Measurements from ENCODE around the gene KLK8.
"Not testable (repeated sequence)": the region's sequence is repeated elsewhere in the genome, so short reads cannot be mapped to it uniquely, and the experiment has no call there.

KLK8 gene

GRCh38 chr19:51016798-51017683 lies 15.6 kb upstream of the KLK8 start:
- peak; percentile 29 for DNase-seq (ENCODE audit: low spot score)

- no peak for DNase-seq (ENCODE audit: low spot score)
Measured at GRCh38 chr19:51015691-51016267, 14.4 kb upstream of the KLK8 start.

GRCh38 chr19:51014242-51014641 lies 12.8 kb upstream of the KLK8 start:
- no peak for DNase-seq (ENCODE audit: low spot score)

GRCh38 chr19:51012661-51013190 lies 11.3 kb upstream of the KLK8 start:
- no peak for DNase-seq (ENCODE audit: low spot score)

- DNase-seq (ENCODE audit: low spot score) = no peak
Measured at GRCh38 chr19:51010066-51010795, 8.8 kb upstream of the KLK8 start.

GRCh38 chr19:51009061-51009891 lies 7.9 kb upstream of the KLK8 start:
- DNase-seq (ENCODE audit: low spot score) = no peak

GRCh38 chr19:51007488-51007887 lies 6.1 kb upstream of the KLK8 start:
- DNase-seq (ENCODE audit: low spot score) = no peak

GRCh38 chr19:51006406-51006805 lies 5.0 kb upstream of the KLK8 start:
- DNase-seq (ENCODE audit: low spot score) = no peak

- DNase-seq (ENCODE audit: low spot score) = no peak
Measured at GRCh38 chr19:51005248-51005647, 3.8 kb upstream of the KLK8 start.

GRCh38 chr19:51003316-51003715 lies 1.9 kb upstream of the KLK8 start:
- DNase-seq (ENCODE audit: low spot score) = no peak

GRCh38 chr19:51002542-51003311 lies 1.3 kb upstream of the KLK8 start:
- no peak for DNase-seq (ENCODE audit: low spot score)

GRCh38 chr19:51002089-51002532 lies 707 bp upstream of the KLK8 start:
- DNase-seq (ENCODE audit: low spot score) = no peak

GRCh38 chr19:51000981-51001380 lies 423 bp downstream of the KLK8 start:
- DNase-seq (ENCODE audit: low spot score) = no peak

- DNase-seq (ENCODE audit: low spot score) = no peak
Measured at GRCh38 chr19:51000426-51000825, 978 bp downstream of the KLK8 start.

- no peak for DNase-seq (ENCODE audit: low spot score)
Measured at GRCh38 chr19:50998686-50999085, 2.7 kb downstream of the KLK8 start.

- DNase-seq (ENCODE audit: low spot score) = no peak
Measured at GRCh38 chr19:50998061-50998460, 3.3 kb downstream of the KLK8 start.

- DNase-seq (ENCODE audit: low spot score) = no peak
Measured at GRCh38 chr19:50994129-50994528, 7.3 kb downstream of the KLK8 start.

GRCh38 chr19:50992666-50993035 lies 8.8 kb downstream of the KLK8 start:
- DNase-seq (ENCODE audit: low spot score) = no peak

- DNase-seq (ENCODE audit: low spot score) = not testable (repeated sequence)
Measured at GRCh38 chr19:50984416-50984815, 17.0 kb downstream of the KLK8 start.

GRCh38 chr19:50983625-50984292 lies 17.6 kb downstream of the KLK8 start, which contains the start of gene KLK7:
Gene KLK7 (minus strand): TSS chr19:50983917. CDS start chr19:50982399, 1,518 bp downstream.
- no peak for DNase-seq (ENCODE audit: low spot score)

All from CD4-positive, alpha-beta T cell treated with Interleukin-15 for 4 hours (primary cell).